ENCODE measurements around the gene SPATA9. TPM values are rescaled to one million over a fixed set of nuclear protein-coding genes. Genes with fewer than 3 reads are reported as not detected.

SPATA9 gene
- total RNA-seq, 2 donors from 2014 or later, result not detected

GRCh38 chr5:95610546-95610945, 72.2 kb downstream of the SPATA9 start:
- H3K4me3 ChIP-seq, result no peak overlapping the region
- no peaks in the 10 kb centered on the region for H3K27me3 ChIP-seq
- no peak for TF ChIP-seq POLR2A (IDR thresholded peaks at IDR 0.05)
- TF ChIP-seq, protein P1, sequence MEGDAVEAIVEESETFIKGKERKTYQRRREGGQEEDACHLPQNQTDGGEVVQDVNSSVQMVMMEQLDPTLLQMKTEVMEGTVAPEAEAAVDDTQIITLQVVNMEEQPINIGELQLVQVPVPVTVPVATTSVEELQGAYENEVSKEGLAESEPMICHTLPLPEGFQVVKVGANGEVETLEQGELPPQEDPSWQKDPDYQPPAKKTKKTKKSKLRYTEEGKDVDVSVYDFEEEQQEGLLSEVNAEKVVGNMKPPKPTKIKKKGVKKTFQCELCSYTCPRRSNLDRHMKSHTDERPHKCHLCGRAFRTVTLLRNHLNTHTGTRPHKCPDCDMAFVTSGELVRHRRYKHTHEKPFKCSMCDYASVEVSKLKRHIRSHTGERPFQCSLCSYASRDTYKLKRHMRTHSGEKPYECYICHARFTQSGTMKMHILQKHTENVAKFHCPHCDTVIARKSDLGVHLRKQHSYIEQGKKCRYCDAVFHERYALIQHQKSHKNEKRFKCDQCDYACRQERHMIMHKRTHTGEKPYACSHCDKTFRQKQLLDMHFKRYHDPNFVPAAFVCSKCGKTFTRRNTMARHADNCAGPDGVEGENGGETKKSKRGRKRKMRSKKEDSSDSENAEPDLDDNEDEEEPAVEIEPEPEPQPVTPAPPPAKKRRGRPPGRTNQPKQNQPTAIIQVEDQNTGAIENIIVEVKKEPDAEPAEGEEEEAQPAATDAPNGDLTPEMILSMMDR (IDR thresholded peaks at IDR 0.05), result no peak
- DNase-seq (no peak), ATAC-seq (no peak)
- 94 to 98% methylated on average over 7 of the region's 7 CpGs for WGBS, 2 donors
- H3K9me3 ChIP-seq, result no peaks in the 10 kb centered on the region
- H3K4me1 ChIP-seq, result peaks cover 26% of the 10 kb centered on the region
- intact Hi-C loops (cut with DNase I), result no loop called here
- H3K36me3 ChIP-seq (replicated peaks in 1 of 2; ENCODE audit: insufficient read depth in 1 of 2, low read depth in 2 of 2), result no peaks in the 10 kb centered on the region
- no peak overlapping the region for H3K27ac ChIP-seq

- intact Hi-C loops (cut with DNase I), result no loop called here
- Histone ChIP-seq H3K4me3 (no peak overlapping the region), H3K27ac (no peak overlapping the region), H3K9me3 (no peaks in the 10 kb centered on the region), H3K27me3 (no peaks in the 10 kb centered on the region), H3K4me1 (peaks cover 26% of the 10 kb centered on the region), H3K36me3 (replicated peaks in 1 of 2; ENCODE audit: insufficient read depth in 1 of 2, low read depth in 2 of 2) (no peaks in the 10 kb centered on the region)
- no peak for TF ChIP-seq POLR2A (IDR thresholded peaks at IDR 0.05)
- TF ChIP-seq, protein P1 (IDR thresholded peaks at IDR 0.05), result no peak
- WGBS, 2 donors, result 20 to 33% methylated on average over 3 of the region's 3 CpGs
- DNase-seq (no peak), ATAC-seq (no peak)
These were observed 73.1 kb downstream of the SPATA9 start for GRCh38 chr5:95609711-95610110.

Other genes with a start within 250 kb of the SPATA9 start
- gene SKIC3, start 128.0 kb downstream of the SPATA9 start, total RNA-seq, result 10 to 100 TPM; 63.8 to 64.6 TPM
- 1 to 10 TPM; 4.3 to 6.2 TPM for gene ARSK, start 127.9 kb downstream of the SPATA9 start, total RNA-seq
- gene GPR150, start 62.9 kb downstream of the SPATA9 start, total RNA-seq, result 1 to 10 TPM; 3.3 to 6.0 TPM
- 1 to 10 TPM in 1 of 2 donors, not detected in 1; 9.3 TPM for gene RFESD, start 36.2 kb downstream of the SPATA9 start, total RNA-seq
- gene RHOBTB3, start 48.3 kb upstream of the SPATA9 start, total RNA-seq, result 100 to 1,000 TPM; 153 to 196 TPM
- gene GLRX, start 139.7 kb upstream of the SPATA9 start, total RNA-seq, result 10 to 100 TPM in 1 of 2 donors, 1 to 10 TPM in 1; 8.6 to 17.6 TPM

All from body of pancreas (tissue), 4 donors.